GM12872 (cell line): ENCODE measurements around the gene SPDYE6.
A peak's percentile ranks its signal among the peaks of the same experiment; 100 is the strongest.

Experiments used
- TF ChIP-seq, protein P1 (sequence below): IDR thresholded peaks from 3 replicates; pipeline ENCODE4 v1.5.1; 2011; ENCODE audit warnings: low read depth, mild to moderate bottlenecking, low read length, moderate library complexity; ENCODE audit not compliant: insufficient read depth

SPDYE6 gene

DNA sequence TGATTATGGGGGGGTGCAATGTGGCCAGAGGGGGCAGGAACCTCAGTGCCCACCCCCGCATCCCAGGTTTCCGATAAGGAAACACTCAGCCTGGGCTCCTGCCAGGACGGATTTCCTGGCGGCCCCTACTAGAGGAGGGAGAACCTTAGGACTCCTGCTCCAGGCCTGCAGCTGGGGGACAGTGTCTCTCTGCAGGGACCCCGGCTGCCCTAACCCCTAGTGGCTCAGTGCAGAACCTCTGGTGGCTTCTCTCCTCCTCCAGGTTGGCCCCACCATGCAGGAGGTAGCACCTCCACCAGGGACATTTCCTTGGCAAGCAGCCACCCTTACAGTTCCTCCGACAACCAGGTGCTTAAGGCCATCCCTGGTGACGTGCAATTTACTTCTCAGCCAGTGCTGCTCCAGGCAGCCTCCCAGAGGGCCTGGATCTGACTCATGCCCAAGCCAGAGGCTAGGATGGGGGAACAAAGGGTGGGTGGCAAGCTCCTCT, 37.7 kb downstream of the SPDYE6 start:
- TF ChIP-seq, protein P1, sequence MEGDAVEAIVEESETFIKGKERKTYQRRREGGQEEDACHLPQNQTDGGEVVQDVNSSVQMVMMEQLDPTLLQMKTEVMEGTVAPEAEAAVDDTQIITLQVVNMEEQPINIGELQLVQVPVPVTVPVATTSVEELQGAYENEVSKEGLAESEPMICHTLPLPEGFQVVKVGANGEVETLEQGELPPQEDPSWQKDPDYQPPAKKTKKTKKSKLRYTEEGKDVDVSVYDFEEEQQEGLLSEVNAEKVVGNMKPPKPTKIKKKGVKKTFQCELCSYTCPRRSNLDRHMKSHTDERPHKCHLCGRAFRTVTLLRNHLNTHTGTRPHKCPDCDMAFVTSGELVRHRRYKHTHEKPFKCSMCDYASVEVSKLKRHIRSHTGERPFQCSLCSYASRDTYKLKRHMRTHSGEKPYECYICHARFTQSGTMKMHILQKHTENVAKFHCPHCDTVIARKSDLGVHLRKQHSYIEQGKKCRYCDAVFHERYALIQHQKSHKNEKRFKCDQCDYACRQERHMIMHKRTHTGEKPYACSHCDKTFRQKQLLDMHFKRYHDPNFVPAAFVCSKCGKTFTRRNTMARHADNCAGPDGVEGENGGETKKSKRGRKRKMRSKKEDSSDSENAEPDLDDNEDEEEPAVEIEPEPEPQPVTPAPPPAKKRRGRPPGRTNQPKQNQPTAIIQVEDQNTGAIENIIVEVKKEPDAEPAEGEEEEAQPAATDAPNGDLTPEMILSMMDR, result no peak

DNA sequence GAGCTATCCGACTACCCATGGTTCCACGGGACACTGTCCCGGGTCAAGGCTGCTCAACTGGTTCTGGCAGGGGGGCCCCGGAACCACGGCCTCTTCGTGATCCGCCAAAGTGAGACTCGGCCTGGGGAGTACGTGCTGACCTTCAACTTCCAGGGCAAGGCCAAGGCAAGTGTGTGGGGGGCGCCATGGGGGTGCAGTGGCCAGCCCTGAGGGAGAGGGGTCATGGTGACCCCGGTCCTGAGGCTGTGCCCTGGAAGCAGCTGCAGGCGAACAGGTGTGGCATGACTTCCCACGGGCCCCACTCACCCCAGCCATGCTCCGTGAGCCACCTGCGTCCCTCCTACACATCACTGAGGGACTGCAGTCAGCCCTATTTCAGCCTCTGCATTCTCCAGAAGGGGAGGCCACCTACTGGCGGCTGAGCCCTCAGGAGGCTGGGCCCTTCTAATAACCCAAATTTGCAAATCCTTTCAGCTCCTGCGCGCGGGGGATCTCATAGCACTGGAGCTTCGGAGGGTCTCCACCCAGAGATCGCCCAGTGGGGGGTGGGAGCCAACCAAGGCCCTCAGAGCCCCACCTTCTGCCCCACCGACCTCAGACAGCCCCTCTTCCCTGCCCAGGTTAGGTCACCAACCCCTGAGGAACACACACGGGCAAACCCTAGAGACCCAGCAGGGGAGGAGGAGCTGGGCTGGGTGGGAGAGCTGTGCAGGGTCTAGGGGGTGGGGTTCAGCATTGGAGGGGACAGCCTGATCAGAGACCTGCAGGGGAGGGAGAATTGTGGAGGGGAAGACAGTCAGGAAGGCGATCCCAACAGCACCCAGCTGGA, 38.8 kb downstream of the SPDYE6 start:
- TF ChIP-seq, protein P1, result peak; percentile 23; the same call in 1 of the 3 replicates

GRCh38 chr7:102313997-102314780, 42.1 kb downstream of the SPDYE6 start:
- TF ChIP-seq, protein P1, result no peak

DNA sequence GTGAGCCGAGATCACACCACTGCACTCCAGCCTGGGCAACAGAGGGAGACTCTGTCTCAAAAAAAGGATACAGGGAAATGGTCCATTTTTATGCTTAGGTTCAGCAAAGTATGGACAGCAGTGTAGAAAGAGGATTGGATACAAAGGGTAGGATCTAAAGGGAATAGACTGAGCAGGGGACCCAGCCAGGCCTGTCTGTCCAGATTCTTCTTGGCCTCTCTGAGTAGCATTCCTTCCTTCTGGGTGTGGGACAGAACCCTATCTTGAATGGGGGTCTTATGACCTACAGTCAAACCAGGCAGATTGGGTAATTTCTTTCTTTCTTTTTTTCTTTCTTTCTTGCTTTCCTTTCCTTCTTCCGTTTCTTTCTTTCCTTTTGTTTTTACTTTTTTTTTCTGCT, 43.9 kb downstream of the SPDYE6 start:
- TF ChIP-seq, protein P1, result no peak

DNA sequence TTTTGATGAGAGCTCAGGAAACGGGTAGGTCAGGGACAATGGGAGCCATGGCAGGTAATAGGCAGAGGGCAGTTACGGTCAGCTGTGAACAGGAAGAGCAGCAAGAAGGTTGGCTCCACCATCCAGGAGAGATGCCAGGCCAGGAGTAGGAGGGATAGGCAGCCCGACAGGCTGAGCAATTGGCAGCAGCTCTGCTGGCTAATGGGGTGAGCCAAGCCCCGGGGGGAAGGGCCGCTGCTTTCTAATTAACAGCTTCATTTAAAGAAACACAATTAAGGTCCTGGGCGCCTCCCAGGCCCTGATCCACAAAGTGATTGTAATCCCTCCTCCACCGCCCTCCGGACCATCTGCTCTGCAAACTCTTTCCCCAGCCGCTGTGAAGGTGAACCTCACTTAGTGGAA, 45.8 kb downstream of the SPDYE6 start:
- TF ChIP-seq, protein P1, result no peak

GRCh38 chr7:102306916-102307677, 49.1 kb downstream of the SPDYE6 start:
- TF ChIP-seq, protein P1, result no peak
